OCI-LY3 (cell line): ENCODE data around the gene MTFR1L.

Experiments
- H2AFZ ChIP-seq: fragments of 200-600, 300-600 bp; shearing (Covaris generic); 2 replicates; pipeline ENCODE4 v1.6.0; 2014; ENCODE audit warnings: antibody characterized with exemption, low read depth, low read length
- H3K27ac ChIP-seq: fragments of 200-600, 300-600 bp; sonication (generic); 2 replicates; pipeline ENCODE4 v1.5.1; 2014; ENCODE audit warnings: mild to moderate bottlenecking, low read length, moderate library complexity, mixed read lengths
- H3K27me3 ChIP-seq: fragments of 200-600, 300-600 bp; sonication (generic); 2 replicates; pipeline ENCODE4 v1.6.1; 2014; ENCODE audit warnings: low read depth, low read length, mixed read lengths
- H3K36me3 ChIP-seq: fragments of 200-600, 300-600 bp; sonication (generic); replicated peaks from 2 replicates; pipeline ENCODE3; 2014; ENCODE audit warnings: low read depth, low read length, mixed read lengths
- H3K4me1 ChIP-seq: fragments of 300-600, 200-600 bp; sonication (generic); 2 replicates; pipeline ENCODE4 v1.6.1; 2014; ENCODE audit warnings: low read length, mixed read lengths
- H3K4me2 ChIP-seq: fragments of 200-600, 300-600 bp; sonication (generic); 2 replicates; pipeline ENCODE4 v1.6.1; 2014; ENCODE audit warnings: low read length, mixed read lengths
- H3K4me3 ChIP-seq: fragments of 300-600, 200-600 bp; sonication (generic); 2 replicates; pipeline ENCODE4 v1.5.1; 2014; ENCODE audit warnings: antibody characterized with exemption, mild to moderate bottlenecking, low read length, moderate library complexity
- H3K79me2 ChIP-seq: fragments of 300-600, 200-600 bp; shearing (Covaris generic); 2 replicates; pipeline ENCODE4 v1.6.1; 2014; ENCODE audit warnings: mild to moderate bottlenecking, low read length, mixed read lengths
- H3K9ac ChIP-seq: fragments of 300-600, 200-600 bp; shearing (Covaris generic); 2 replicates; pipeline ENCODE4 v1.6.0; 2014; ENCODE audit warnings: mild to moderate bottlenecking, low read length, moderate library complexity
- H3K9me3 ChIP-seq: fragments of 200-600, 300-600 bp; shearing (Covaris generic); 2 replicates; pipeline ENCODE4 v1.6.1; 2014; ENCODE audit warnings: low read length, mixed read lengths; ENCODE audit not compliant: insufficient read depth
- H4K20me1 ChIP-seq: fragments of 200-600, 300-600 bp; sonication (generic); 2 replicates; pipeline ENCODE4 v1.6.1; 2016; ENCODE audit warnings: low read length, mixed read lengths; ENCODE audit not compliant: insufficient read depth
- CTCF ChIP-seq: fragments of 200-600, 300-600 bp; sonication (generic); IDR thresholded peaks from 2 replicates; pipeline ENCODE4 v1.5.1; 2014; ENCODE audit warnings: antibody characterized with exemption, low read length, low read depth
- EZH2phosphoT487 ChIP-seq: fragments of 200-600 bp; shearing (Covaris generic); IDR thresholded peaks from 2 replicates; pipeline ENCODE4 v1.6.1; 2018; ENCODE audit warnings: antibody characterized with exemption, mixed run types, low read depth

Gene MTFR1L

GRCh38 chr1:25786887-25787759 is 32.6 kb upstream of the MTFR1L start:
- Histone ChIP-seq H3K4me3 (no peak overlapping the region), H3K27ac (no peak overlapping the region), H3K36me3 (no peaks in the 10 kb centered on the region), H3K79me2 (no peaks in the 10 kb centered on the region), H2AFZ (no peak overlapping the region), H4K20me1 (no peaks in the 10 kb centered on the region), H3K4me1 (no peaks in the 10 kb centered on the region), H3K9me3 (no peaks in the 10 kb centered on the region), H3K27me3 (no peaks in the 10 kb centered on the region), H3K4me2 (no peak overlapping the region), H3K9ac (no peak overlapping the region)
- TF ChIP-seq CTCF (no peak), EZH2phosphoT487 (no peak)

GRCh38 chr1:25787760-25788166 is 32.0 kb upstream of the MTFR1L start:
- H3K9me3 ChIP-seq = no peaks in the 10 kb centered on the region
- no peak overlapping the region for H2AFZ ChIP-seq
- no peaks in the 10 kb centered on the region for H3K4me1 ChIP-seq
- TF ChIP-seq EZH2phosphoT487 (no peak), CTCF (no peak)
- no peaks in the 10 kb centered on the region for H3K79me2 ChIP-seq
- no peaks in the 10 kb centered on the region for H3K27me3 ChIP-seq
- H3K4me2 ChIP-seq = no peak overlapping the region
- H3K27ac ChIP-seq = no peak overlapping the region
- no peak overlapping the region for H3K9ac ChIP-seq
- no peaks in the 10 kb centered on the region for H4K20me1 ChIP-seq
- H3K4me3 ChIP-seq = no peak overlapping the region
- H3K36me3 ChIP-seq = no peaks in the 10 kb centered on the region

GRCh38 chr1:25790472-25790871 is 29.3 kb upstream of the MTFR1L start:
- H3K4me1 ChIP-seq = no peaks in the 10 kb centered on the region
- TF ChIP-seq EZH2phosphoT487 (no peak), CTCF (no peak)
- no peaks in the 10 kb centered on the region for H4K20me1 ChIP-seq
- H2AFZ ChIP-seq = no peak overlapping the region
- no peaks in the 10 kb centered on the region for H3K79me2 ChIP-seq
- no peak overlapping the region for H3K27ac ChIP-seq
- no peaks in the 10 kb centered on the region for H3K36me3 ChIP-seq
- no peak overlapping the region for H3K9ac ChIP-seq
- H3K4me2 ChIP-seq = no peak overlapping the region
- H3K4me3 ChIP-seq = no peak overlapping the region
- H3K27me3 ChIP-seq = no peaks in the 10 kb centered on the region
- no peaks in the 10 kb centered on the region for H3K9me3 ChIP-seq

- no peaks in the 10 kb centered on the region for H3K79me2 ChIP-seq
- H3K27ac ChIP-seq = no peak overlapping the region
- no peak overlapping the region for H3K4me3 ChIP-seq
- H3K4me2 ChIP-seq = no peak overlapping the region
- H2AFZ ChIP-seq = no peak overlapping the region
- no peaks in the 10 kb centered on the region for H4K20me1 ChIP-seq
- no peaks in the 10 kb centered on the region for H3K4me1 ChIP-seq
- TF ChIP-seq CTCF (no peak), EZH2phosphoT487 (no peak)
- H3K9ac ChIP-seq = no peak overlapping the region
- H3K36me3 ChIP-seq = no peaks in the 10 kb centered on the region
- H3K27me3 ChIP-seq = no peaks in the 10 kb centered on the region
- no peaks in the 10 kb centered on the region for H3K9me3 ChIP-seq
These were observed 27.6 kb upstream of the MTFR1L start for GRCh38 chr1:25792115-25792514.
